H1 (cell line): ENCODE data around the gene TOMM34. TPM values are rescaled to one million over a fixed set of nuclear protein-coding genes. Genes with fewer than 3 reads are reported as not detected.

Experiments
- CTCF ChIA-PET: fragments of 300-600 bp; sonication (Branson Sonifier 250); formaldehyde crosslinking; loops from one replicate; lab custom pipeline; 2021; ENCODE audit not compliant: partially characterized antibody; lab: Charles Lee
- POLR2A ChIA-PET: fragments of 300-600 bp; sonication (Branson Sonifier 250); formaldehyde crosslinking; loops from one replicate; lab custom pipeline; 2021; ENCODE audit warnings: inconsistent platforms; ENCODE audit not compliant: partially characterized antibody; lab: Charles Lee
- DNase-seq, 2 experiments: peaks; one replicate each; pipeline versions ENCODE4 v3.0.0 to v3.0.0-alpha.2; 2010 to 2022; ENCODE audit warnings: low spot score in 2 of 2, low read depth in 1 of 2, mixed read lengths in 1 of 2
- FAIRE-seq: peaks from 2 replicates; lab custom pipeline; 2011; peaks lifted over from hg19 to GRCh38; lab: Jason Lieb, UNC
- H2AFZ ChIP-seq: 2 replicates; pipeline ENCODE4 v1.8.1; 2012; ENCODE audit warnings: low read length, inconsistent platforms
- H2AK5ac ChIP-seq: 2 replicates; pipeline ENCODE4 v1.6.1; 2013; ENCODE audit warnings: low read depth, low read length
- H2BK120ac ChIP-seq: replicated peaks from 2 replicates; pipeline ENCODE3; 2013; ENCODE audit warnings: low read depth, low read length, inconsistent platforms
- H2BK12ac ChIP-seq: 2 replicates; pipeline ENCODE4 v1.6.1; 2013; ENCODE audit warnings: low read depth, low read length
- H2BK15ac ChIP-seq: 2 replicates; pipeline ENCODE4 v1.6.1; 2013; ENCODE audit warnings: low read length
- H2BK20ac ChIP-seq: 2 replicates; pipeline ENCODE4 v1.6.1; 2013; ENCODE audit warnings: low read length
- H2BK5ac ChIP-seq: 2 replicates; pipeline ENCODE4 v1.6.1; 2013; ENCODE audit warnings: low read depth, low read length
- H3K14ac ChIP-seq: 2 replicates; pipeline ENCODE4 v1.6.1; 2013; ENCODE audit warnings: inconsistent platforms; ENCODE audit not compliant: insufficient read length
- H3K18ac ChIP-seq: 2 replicates; pipeline ENCODE4 v1.6.1; 2013; ENCODE audit warnings: low read length; ENCODE audit errors: extremely low read depth
- H3K23ac ChIP-seq: 2 replicates; pipeline ENCODE4 v1.6.1; 2013; ENCODE audit warnings: inconsistent platforms; ENCODE audit not compliant: insufficient read length
- H3K23me2 ChIP-seq: 2 replicates; pipeline ENCODE4 v1.6.1; 2013; ENCODE audit warnings: low read depth, low read length
- H3K27ac ChIP-seq: 2 replicates; pipeline ENCODE4 v1.6.1; 2011; ENCODE audit warnings: low read depth, low read length, inconsistent platforms
- H3K27me3 ChIP-seq, 4 experiments: replicated peaks in 1 of 4; 1 replicate in 1 of 4; 2 replicates in 3 of 4; pipeline versions ENCODE4 v1.6.1 to v1.8.1; 2011 to 2013; ENCODE audit warnings: low read length in 3 of 4, mild to moderate bottlenecking in 3 of 4, inconsistent platforms in 2 of 4, mixed read lengths in 2 of 4, moderate library complexity in 1 of 4; ENCODE audit not compliant: control insufficient read depth in 3 of 4, insufficient read depth in 3 of 4; ENCODE audit errors: extremely low read depth in 1 of 4
- H3K36me3 ChIP-seq, 4 experiments: 2 replicates each; pipeline versions ENCODE4 v1.6.1 to v1.8.1; 2011 to 2013; ENCODE audit warnings: mild to moderate bottlenecking in 4 of 4, low read length in 3 of 4, moderate library complexity in 2 of 4, control low read depth in 1 of 4, inconsistent platforms in 1 of 4; ENCODE audit not compliant: insufficient read depth in 4 of 4, control insufficient read depth in 2 of 4
- H3K4ac ChIP-seq: replicated peaks from 2 replicates; pipeline ENCODE3; 2013; ENCODE audit warnings: low read length, low read depth, mixed read lengths, inconsistent platforms; ENCODE audit not compliant: insufficient read length
- H3K4me1 ChIP-seq, 4 experiments: replicated peaks in 1 of 4; 1 replicate in 1 of 4; 2 replicates in 3 of 4; pipeline versions ENCODE4 v1.6.1 to v1.8.1; 2011 to 2013; ENCODE audit warnings: low read length in 3 of 4, inconsistent platforms in 2 of 4, mixed read lengths in 1 of 4; ENCODE audit not compliant: insufficient read depth in 4 of 4, control insufficient read depth in 3 of 4
- H3K4me2 ChIP-seq, 2 experiments: 2 replicates each; pipeline versions ENCODE4 v1.6.1 to v1.8.1; 2011 to 2013; ENCODE audit warnings: low read depth in 2 of 2, low read length in 2 of 2, control low read depth in 1 of 2, inconsistent platforms in 1 of 2, mild to moderate bottlenecking in 1 of 2; ENCODE audit not compliant: insufficient read depth in 1 of 2
- H3K4me3 ChIP-seq, 4 experiments: fragments of 200-600, 300-600 bp in 1 of 4; sonication (generic), shearing (Covaris generic), sonication (Bioruptor Twin) in 1 of 4; 2 replicates each; pipeline versions ENCODE4 v1.5.1 to v1.8.1; 2011 to 2016; ENCODE audit warnings: low read length in 4 of 4, low read depth in 3 of 4, control low read depth in 2 of 4, inconsistent platforms in 2 of 4, mild to moderate bottlenecking in 2 of 4, mixed read lengths in 1 of 4, moderate library complexity in 1 of 4; ENCODE audit not compliant: insufficient read depth in 2 of 4; ENCODE audit errors: extremely low read depth in 1 of 4
- H3K56ac ChIP-seq: replicated peaks from 2 replicates; pipeline ENCODE3; 2013; ENCODE audit warnings: low read depth, mild to moderate bottlenecking, mixed read lengths, low read length, inconsistent platforms; ENCODE audit not compliant: insufficient read length
- H3K79me1 ChIP-seq: 2 replicates; pipeline ENCODE4 v1.6.1; 2013; ENCODE audit warnings: low read depth, low read length, control low read depth
- H3K79me2 ChIP-seq, 2 experiments: 2 replicates each; pipeline versions ENCODE4 v1.6.1 to v1.8.1; 2012 to 2013; ENCODE audit warnings: low read length in 2 of 2, mild to moderate bottlenecking in 2 of 2, inconsistent platforms in 1 of 2; ENCODE audit not compliant: insufficient read depth in 2 of 2, control insufficient read depth in 1 of 2
- H3K9ac ChIP-seq, 4 experiments: replicated peaks in 1 of 4; 1 replicate in 1 of 4; 2 replicates in 3 of 4; pipeline versions ENCODE4 v1.6.1 to v1.8.1; 2011 to 2013; ENCODE audit warnings: low read depth in 3 of 4, low read length in 3 of 4, control low read depth in 2 of 4, mild to moderate bottlenecking in 2 of 4, moderate library complexity in 2 of 4, inconsistent platforms in 1 of 4; ENCODE audit errors: extremely low read depth in 1 of 4
- H3K9me3 ChIP-seq, 2 experiments: 2 replicates each; pipeline versions ENCODE4 v1.6.1 to v1.8.1; 2012 to 2013; ENCODE audit warnings: mild to moderate bottlenecking in 2 of 2, moderate library complexity in 2 of 2, control low read depth in 1 of 2, inconsistent platforms in 1 of 2, low read depth in 1 of 2, low read length in 1 of 2, mixed read lengths in 1 of 2; ENCODE audit not compliant: insufficient read depth in 2 of 2
- H4K20me1 ChIP-seq, 2 experiments: replicated peaks in 1 of 2; 2 replicates each; pipeline versions ENCODE3 to v1.8.1; 2011 to 2013; ENCODE audit warnings: inconsistent platforms in 2 of 2, low read length in 2 of 2, mild to moderate bottlenecking in 1 of 2; ENCODE audit not compliant: insufficient read depth in 2 of 2, control insufficient read depth in 1 of 2
- H4K5ac ChIP-seq: 2 replicates; pipeline ENCODE4 v1.6.1; 2013; ENCODE audit warnings: low read length, low read depth, mixed read lengths, inconsistent platforms; ENCODE audit not compliant: insufficient read length
- H4K8ac ChIP-seq: 2 replicates; pipeline ENCODE4 v1.8.0; 2013; ENCODE audit warnings: mild to moderate bottlenecking, moderate library complexity, low read length, inconsistent platforms; ENCODE audit not compliant: insufficient read depth; ENCODE audit errors: extremely low read depth
- H4K91ac ChIP-seq: replicated peaks from 2 replicates; pipeline ENCODE3; 2013; ENCODE audit warnings: low read length, mixed read lengths, inconsistent platforms; ENCODE audit not compliant: insufficient read length
- ASH2L ChIP-seq: fragments of 200-600, 300-600 bp; sonication (generic); IDR thresholded peaks from one replicate; pipeline ENCODE4 v1.7.1; 2017; ENCODE audit warnings: low read length
- CHD1 ChIP-seq: IDR thresholded peaks from 2 replicates; pipeline ENCODE4 v1.6.1; 2012; ENCODE audit warnings: low read depth, low read length, improper control_type of control experiment
- EGR1 ChIP-seq: IDR thresholded peaks from 2 replicates; pipeline ENCODE4 v1.6.1; 2011; ENCODE audit warnings: low read depth, low read length, borderline replicate concordance
- TBP ChIP-seq: IDR thresholded peaks from 2 replicates; pipeline ENCODE4 v1.6.1; 2011; ENCODE audit warnings: low read depth, low read length, improper control_type of control experiment
- WGBS, 2 experiments: shearing (Covaris generic) in 1 of 2; methylation state at CpG; one replicate each; pipeline versions ENCODE4 v1.1.6 to v1.1.7; 2013 to 2015; ENCODE audit warnings: low lambda C conversion rate in 2 of 2, mixed read lengths in 2 of 2, inconsistent platforms in 1 of 2, low coverage in 1 of 2, missing lambda C conversion rate in 1 of 2; ENCODE audit not compliant: insufficient replicate concordance in 2 of 2, insufficient coverage in 1 of 2, insufficient read length in 1 of 2; ENCODE audit errors: extremely low coverage in 1 of 2, missing lambda C conversion rate in 1 of 2; 5-methylcytosine and 5-hydroxymethylcytosine counted together
- polyA plus RNA-seq, 7 experiments: library from polyadenylated mRNA; depleted of rRNA in 3 of 7; stranded (reverse) in 5 of 7; unstranded in 2 of 7; fragments of >200 nt in 5 of 7; fragments of 200-250 nt in 2 of 7; gene quantifications; 1 replicate in 5 of 7; 2 replicates in 1 of 7; 4 replicates in 1 of 7; pipeline versions ENCODE4 v1.2.1 to v1.2.3, GENCODE V29; 2011 to 2013; ENCODE audit warnings: missing spikeins in 2 of 7, mixed read lengths in 2 of 7
- total RNA-seq: library from RNA; stranded (reverse); fragmentation: NEBNext Ultra II Directional; extraction: Animal tissue kit (Norgen Biotek cat#: 25700); gene quantifications from 2 replicates; pipeline ENCODE4 v1.2.1, GENCODE V29; 2021

TOMM34 gene
- total and polyA plus RNA-seq, 2 of the 8 experiments (the other 6 are each of a cell fraction or from before 2014, with no cell fraction given) = 32.1 to 35.1 TPM

GRCh38 chr20:44921447-44921846 is 38.8 kb downstream of the TOMM34 start:
- Histone ChIP-seq H3K79me1 (no peaks in the 10 kb centered on the region), H3K27me3 (no peaks in the 10 kb centered on the region), H3K4me2 (no peak overlapping the region), H3K56ac (no peak overlapping the region), H2BK12ac (no peak overlapping the region), H2AK5ac (no peak overlapping the region), H3K23me2 (no peaks in the 10 kb centered on the region), H2BK5ac (no peak overlapping the region), H2BK15ac (no peak overlapping the region), H3K4ac (no peak overlapping the region), H2AFZ (no peak overlapping the region), H3K9me3 (no peaks in the 10 kb centered on the region), H3K27ac (no peak overlapping the region), H3K4me1 (no peaks in the 10 kb centered on the region; a peak in 1 of 7 replicates), H4K5ac (no peak overlapping the region), H3K18ac (no peak overlapping the region), H4K91ac (no peak overlapping the region), H3K36me3 (peaks cover 6 to 73% (median 34%) of the 10 kb centered on the region in 4 experiments), H4K20me1 (peaks cover 0 to 3% of the 10 kb centered on the region in 2 experiments), H3K4me3 (no peak overlapping the region), H2BK120ac (no peak overlapping the region), H3K79me2 (no peaks in the 10 kb centered on the region), H2BK20ac (no peak overlapping the region), H3K23ac (no peak overlapping the region), H3K9ac (no peak overlapping the region), H4K8ac (no peak overlapping the region), H3K14ac (no peak overlapping the region)
- ChIA-PET CTCF (interaction anchor here (1.4 kb wide), 1 partner anchor 16 kb away, joined by 6 read pairs; no protein-coding TSS in a partner anchor), POLR2A (interaction anchor here (0.8 to 1.8 kb wide), 4 partner anchors 11 to 39 kb away, joined by 3 to 7 read pairs (median 4); partner anchors contain the start of genes PABPC1L and TOMM34)
- DNase-seq (no peak), FAIRE-seq (no peak)
- no peak for TF ChIP-seq TBP
- TF ChIP-seq CHD1 = no peak
- TF ChIP-seq EGR1 = no peak
- TF ChIP-seq ASH2L = no peak
- WGBS, 2 experiments = 87% methylated on average over 12 of the region's 14 CpGs; no CpG with 5 or more reads in 1 of the 2 experiments
